Uterus (tissue), 2 donors: Measurements from ENCODE around the gene LYST.

Experiments used
- CTCF ChIP-seq, 4 experiments: fragments of 200-600 bp in 2 of 4; fragments of 450-650 bp in 2 of 4; sonication (generic) in 2 of 4; IDR thresholded peaks; one replicate each; pipeline ENCODE4 v1.5.1; 2016 to 2019; ENCODE audit warnings: antibody characterized with exemption in 4 of 4, mild to moderate bottlenecking in 2 of 4, moderate library complexity in 1 of 4
- POLR2A ChIP-seq, 2 donors: fragments of 450-650 bp; IDR thresholded peaks; one replicate each; pipeline ENCODE4 v1.6.1; 2016; ENCODE audit warnings: antibody characterized with exemption in 2 of 2, mild to moderate bottlenecking in 1 of 2, moderate library complexity in 1 of 2

GRCh38 chr1:235628316-235629005 lies 238.2 kb downstream of the LYST start:
- TF ChIP-seq CTCF (IDR thresholded peaks at IDR 0.05) (no peak), POLR2A (IDR thresholded peaks at IDR 0.05) (no peak)
